ENCODE data around the gene BLM.
"Not testable (repeated sequence)": the region's sequence is repeated elsewhere in the genome, so short reads cannot be mapped to it uniquely, and the experiment has no call there.

- TF ChIP-seq CTCF (IDR thresholded peaks at IDR 0.05); ZFX (IDR thresholded peaks at IDR 0.05; ENCODE audit: borderline replicate concordance): not testable (repeated sequence)
These were observed 109.2 kb downstream of the BLM start for GRCh38 chr15:90826206-90826885.

Data from 22Rv1 (cell line).